GM19463 (cell line): ENCODE results near the gene DCAF17.
"Not testable (repeated sequence)": the region's sequence is repeated elsewhere in the genome, so short reads cannot be mapped to it uniquely, and the experiment has no call there.

Source experiments
- ATAC-seq: cut with Tn5 transposase; IDR thresholded peaks from one replicate; pipeline ENCODE4 v1.9.1; 2021; ENCODE audit warnings: mild to moderate bottlenecking, moderate library complexity; ENCODE audit not compliant: unreplicated experiment

DCAF17 gene

DNA sequence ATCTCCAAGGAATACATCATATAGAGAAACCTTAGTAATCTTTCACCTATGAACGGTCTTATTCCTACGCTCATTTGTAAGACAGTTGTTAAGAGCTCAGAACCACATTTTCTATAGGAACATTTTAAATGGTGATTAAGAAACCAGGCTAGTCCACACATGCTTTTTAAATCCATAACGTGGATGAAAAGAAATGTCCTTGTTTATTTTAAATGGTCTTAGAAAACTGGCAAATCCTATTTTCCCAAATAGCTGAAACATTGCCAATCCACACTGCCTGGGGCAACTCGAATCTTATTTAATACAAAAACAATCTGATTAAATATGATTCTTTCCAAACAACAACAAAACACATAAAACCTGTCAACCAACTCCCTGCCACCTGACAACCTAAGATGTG lies 23.9 kb upstream of the DCAF17 start:
- no peak for ATAC-seq

DNA sequence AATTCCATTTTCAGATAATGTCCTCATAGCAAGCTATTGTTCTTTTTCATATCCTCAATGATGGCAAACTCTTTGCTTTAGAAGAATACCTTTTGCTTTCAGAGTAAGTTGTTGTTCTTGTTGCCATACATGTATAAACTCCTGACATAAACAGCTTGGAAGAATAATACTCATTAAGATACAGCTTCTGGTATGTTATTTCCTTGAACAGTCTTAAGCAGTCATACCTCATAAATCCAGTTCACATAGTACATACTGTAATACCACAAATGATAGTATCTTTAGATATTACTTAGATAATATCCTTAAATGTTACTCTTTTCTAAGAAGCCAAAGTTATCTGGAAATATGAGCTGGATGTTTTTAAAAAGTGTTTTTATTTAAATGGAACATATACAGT lies 23.4 kb upstream of the DCAF17 start:
- ATAC-seq: no peak

- no peak for ATAC-seq
These were observed 22.8 kb upstream of the DCAF17 start for GRCh38 chr2:171411214-171411613.

GRCh38 chr2:171411791-171412483 lies 22.1 kb upstream of the DCAF17 start:
- no peak for ATAC-seq

- ATAC-seq: no peak
These were observed 21.4 kb upstream of the DCAF17 start for GRCh38 chr2:171412571-171413175.

DNA sequence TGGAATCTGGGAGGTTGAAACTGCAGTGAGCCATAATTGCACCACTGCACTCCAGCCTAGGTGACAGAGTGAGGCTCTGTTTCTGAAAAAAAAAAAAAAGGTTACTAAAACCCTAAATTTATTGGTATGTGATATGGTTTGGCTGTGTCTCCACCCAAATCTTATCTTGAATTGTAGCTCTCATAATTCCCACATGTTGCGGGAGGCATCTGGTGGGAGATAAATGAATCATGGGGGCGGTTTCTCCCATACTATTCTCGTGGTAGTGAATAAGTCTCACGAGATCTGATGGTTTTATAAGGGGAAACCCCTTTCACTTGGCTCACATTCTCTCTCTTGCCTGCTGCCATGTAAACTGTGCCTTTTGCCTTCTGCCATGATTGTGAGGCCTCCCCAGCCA lies 19.4 kb upstream of the DCAF17 start:
- ATAC-seq: not testable (repeated sequence)

GRCh38 chr2:171416009-171416926 lies 17.8 kb upstream of the DCAF17 start:
- ATAC-seq: peak; percentile 92

- ATAC-seq: no peak
These were observed 14.7 kb upstream of the DCAF17 start for GRCh38 chr2:171419333-171419732.

- ATAC-seq: no peak
These were observed 13.1 kb upstream of the DCAF17 start for GRCh38 chr2:171420728-171421563.

- not testable (repeated sequence) for ATAC-seq
These were observed 11.1 kb upstream of the DCAF17 start for GRCh38 chr2:171422710-171423495.

DNA sequence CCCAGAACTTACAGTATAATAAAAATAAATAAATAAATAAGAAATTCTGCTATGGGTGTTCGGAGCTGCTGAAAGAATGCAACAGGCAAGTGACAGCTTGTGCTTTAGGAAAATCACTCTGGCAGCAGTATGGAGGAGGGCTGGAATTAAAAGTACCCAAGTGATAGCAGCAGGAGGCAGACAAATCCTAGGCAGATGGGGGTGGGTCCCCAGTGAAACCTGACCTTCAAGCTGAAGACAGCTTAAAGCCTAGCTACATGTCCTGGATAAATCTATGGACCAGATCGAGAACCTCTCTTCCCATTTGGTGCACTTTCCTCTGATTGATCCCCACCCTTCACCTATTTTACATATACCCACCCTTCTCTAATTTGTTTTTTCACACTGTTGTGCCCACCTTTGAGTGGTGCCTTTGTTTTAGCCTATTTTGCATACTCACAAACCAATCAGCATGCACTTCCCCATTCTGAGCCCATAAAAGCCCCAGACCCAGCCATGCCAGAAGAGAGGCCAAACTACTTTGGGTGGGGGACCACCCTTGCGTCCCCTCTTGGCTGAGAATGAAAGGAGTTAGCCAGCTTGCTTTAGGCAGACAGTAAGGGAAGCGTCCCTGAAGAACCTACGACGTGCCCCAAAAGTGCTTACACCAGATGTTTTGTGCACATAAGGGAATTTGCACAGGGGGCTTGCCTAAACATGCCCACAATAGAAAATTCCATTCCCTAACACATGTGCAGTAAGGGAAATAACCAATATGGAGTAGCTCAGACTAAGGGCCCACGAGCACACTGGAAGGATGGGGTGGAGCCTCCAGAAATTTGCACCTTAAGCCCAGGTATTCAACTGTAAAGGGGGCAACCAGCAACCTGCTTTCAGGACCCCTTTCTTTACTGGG lies 3.3 kb upstream of the DCAF17 start:
- no peak for ATAC-seq

DNA sequence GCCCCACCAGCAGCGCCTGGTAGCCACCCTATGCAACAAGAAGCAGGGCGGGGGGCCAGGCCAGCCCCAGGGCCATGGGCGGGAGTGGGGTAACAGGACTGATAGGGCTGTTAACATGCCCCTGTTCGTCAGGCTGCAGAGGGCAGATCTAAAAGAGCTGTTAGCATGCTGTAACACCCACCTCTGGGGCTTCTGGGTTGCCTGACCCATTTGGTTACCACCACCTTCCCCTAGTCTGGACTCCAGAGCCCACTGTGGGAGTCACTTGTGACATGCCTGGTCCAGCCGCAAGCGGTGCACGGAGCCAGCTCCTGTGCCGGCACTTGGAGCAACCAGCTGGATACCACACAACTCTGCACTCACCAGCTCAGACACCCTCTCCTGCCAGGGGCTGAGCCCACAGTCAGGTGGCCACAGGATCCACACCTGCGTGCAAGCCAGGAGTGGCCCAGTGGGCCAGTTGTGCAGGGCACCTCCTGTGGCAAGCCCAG lies 2.3 kb upstream of the DCAF17 start:
- ATAC-seq: no peak

- ATAC-seq: no peak
These were observed 1.6 kb upstream of the DCAF17 start for GRCh38 chr2:171432206-171432968.

GRCh38 chr2:171432969-171433762 lies 860 bp upstream of the DCAF17 start:
- no peak for ATAC-seq

DNA sequence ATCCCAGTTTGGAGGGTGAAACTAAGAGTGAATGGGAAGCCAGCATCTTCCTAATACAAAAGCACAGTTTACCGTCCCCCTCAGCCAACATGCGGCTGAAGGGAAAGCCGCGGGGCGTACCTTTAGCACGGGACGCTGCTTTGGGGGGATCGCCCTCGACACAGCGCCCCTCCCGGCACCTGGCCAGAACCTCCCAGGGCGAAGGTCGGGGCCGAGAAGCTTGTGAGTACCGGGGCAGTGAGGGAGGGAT lies 338 bp upstream of the DCAF17 start, which contains the start of gene METTL8:
METTL8 (minus strand) TSS at position 228 of the 250 bp plus-strand sequence. CDS start 41,805 bp downstream, outside the sequence.
- no peak for ATAC-seq

GRCh38 chr2:171436307-171436706 lies 2.3 kb downstream of the DCAF17 start:
- no peak for ATAC-seq

DNA sequence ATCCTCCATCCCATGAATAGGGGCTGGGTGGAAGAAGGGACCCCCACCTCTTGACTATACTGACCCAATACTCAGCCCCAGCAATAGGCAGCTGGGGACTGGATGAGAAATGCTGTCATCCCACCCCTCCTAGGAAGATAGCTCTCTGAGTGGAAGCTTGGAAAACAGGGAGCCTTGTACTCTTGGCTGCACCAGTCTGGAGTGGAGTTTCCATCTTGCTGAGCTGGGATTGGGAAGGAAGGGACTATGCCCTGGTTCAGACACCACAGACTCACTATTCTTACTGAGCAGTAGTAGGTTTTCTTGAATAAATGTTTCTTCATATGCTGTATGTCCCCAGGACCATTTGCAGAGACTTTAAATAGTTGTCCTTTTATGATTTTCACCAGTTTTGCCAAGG lies 7.4 kb downstream of the DCAF17 start:
- no peak for ATAC-seq
